ENCODE data around the gene TRIP13.

DNA sequence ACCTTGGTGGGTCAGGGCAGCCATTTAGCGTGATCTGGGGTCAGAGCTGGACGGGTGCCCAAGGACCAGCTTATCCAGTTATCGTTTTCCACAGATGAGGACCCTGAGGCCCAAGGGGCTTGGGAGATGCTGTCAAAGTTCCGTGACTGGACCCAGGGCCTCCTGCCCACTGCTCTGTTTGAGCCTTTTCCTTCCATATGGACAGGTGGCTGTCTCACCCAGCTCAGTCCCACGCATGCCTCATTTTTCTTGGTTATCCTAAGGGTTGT lies 56.5 kb downstream of the TRIP13 start:
- TF ChIP-seq, protein P1, sequence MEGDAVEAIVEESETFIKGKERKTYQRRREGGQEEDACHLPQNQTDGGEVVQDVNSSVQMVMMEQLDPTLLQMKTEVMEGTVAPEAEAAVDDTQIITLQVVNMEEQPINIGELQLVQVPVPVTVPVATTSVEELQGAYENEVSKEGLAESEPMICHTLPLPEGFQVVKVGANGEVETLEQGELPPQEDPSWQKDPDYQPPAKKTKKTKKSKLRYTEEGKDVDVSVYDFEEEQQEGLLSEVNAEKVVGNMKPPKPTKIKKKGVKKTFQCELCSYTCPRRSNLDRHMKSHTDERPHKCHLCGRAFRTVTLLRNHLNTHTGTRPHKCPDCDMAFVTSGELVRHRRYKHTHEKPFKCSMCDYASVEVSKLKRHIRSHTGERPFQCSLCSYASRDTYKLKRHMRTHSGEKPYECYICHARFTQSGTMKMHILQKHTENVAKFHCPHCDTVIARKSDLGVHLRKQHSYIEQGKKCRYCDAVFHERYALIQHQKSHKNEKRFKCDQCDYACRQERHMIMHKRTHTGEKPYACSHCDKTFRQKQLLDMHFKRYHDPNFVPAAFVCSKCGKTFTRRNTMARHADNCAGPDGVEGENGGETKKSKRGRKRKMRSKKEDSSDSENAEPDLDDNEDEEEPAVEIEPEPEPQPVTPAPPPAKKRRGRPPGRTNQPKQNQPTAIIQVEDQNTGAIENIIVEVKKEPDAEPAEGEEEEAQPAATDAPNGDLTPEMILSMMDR (IDR thresholded peaks at IDR 0.05) = no peak
- no peak for TF ChIP-seq POLR2A (IDR thresholded peaks at IDR 0.05)

Data from right lobe of liver (tissue), 4 donors.